SK-N-MC (cell line): ENCODE measurements around the gene ANTXR2.

ENCODE experiments used
- EZH2 ChIP-seq: fragments of 200-600 bp; sonication (generic); IDR thresholded peaks from one replicate; pipeline ENCODE4 v1.6.1; 2017; ENCODE audit warnings: antibody characterized with exemption
- FOXP2 ChIP-seq: optimal IDR thresholded peaks from 2 replicates; pipeline ENCODE3; 2011; ENCODE audit warnings: mild to moderate bottlenecking, moderate library complexity; ENCODE audit not compliant: insufficient read depth; ENCODE audit errors: extremely low read length, control extremely low read depth
- POLR2AphosphoS5 ChIP-seq: IDR thresholded peaks from 2 replicates; pipeline ENCODE4 v1.6.1; 2012; ENCODE audit warnings: mild to moderate bottlenecking, low read depth, low read length, borderline replicate concordance

DNA sequence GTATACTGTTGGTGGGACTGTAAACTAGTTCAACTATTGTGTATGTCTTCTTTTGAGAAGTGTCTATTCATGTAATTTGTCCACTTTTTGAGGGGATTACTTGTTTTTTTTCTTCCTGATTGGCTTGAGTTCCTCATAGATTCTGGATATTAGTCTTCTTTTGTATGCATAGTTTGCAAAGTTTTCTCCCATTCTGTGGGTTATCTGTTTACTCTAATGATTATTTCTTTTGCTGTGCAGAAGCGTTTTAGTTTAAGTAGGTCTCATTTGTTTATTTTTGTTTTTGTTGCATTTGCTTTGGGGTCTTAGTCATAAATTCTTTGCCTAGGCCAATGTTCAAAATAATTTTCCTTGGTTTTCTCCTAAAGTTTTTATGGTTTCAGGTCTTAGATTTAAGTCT is 26.6 kb upstream of the ANTXR2 start:
- TF ChIP-seq EZH2 (no peak), POLR2AphosphoS5 (no peak), FOXP2 (no peak)
